H1 (cell line): ENCODE results near the gene PRPF31. TPM values are rescaled to one million over a fixed set of nuclear protein-coding genes. Genes with fewer than 3 reads are reported as not detected.

Experiments
- SP4 ChIP-seq: IDR thresholded peaks from 2 replicates; pipeline ENCODE4 v1.6.1; 2012; ENCODE audit warnings: low read length, inconsistent platforms
- polyA plus RNA-seq, 7 experiments: library from polyadenylated mRNA; depleted of rRNA in 3 of 7; stranded (reverse) in 5 of 7; unstranded in 2 of 7; fragments of >200 nt in 5 of 7; fragments of 200-250 nt in 2 of 7; gene quantifications; 1 replicate in 5 of 7; 2 replicates in 1 of 7; 4 replicates in 1 of 7; pipeline versions ENCODE4 v1.2.1 to v1.2.3, GENCODE V29; 2011 to 2013; ENCODE audit warnings: missing spikeins in 2 of 7, mixed read lengths in 2 of 7
- total RNA-seq: library from RNA; stranded (reverse); fragmentation: NEBNext Ultra II Directional; extraction: Animal tissue kit (Norgen Biotek cat#: 25700); gene quantifications from 2 replicates; pipeline ENCODE4 v1.2.1, GENCODE V29; 2021
- TF ChIP-seq, protein P1 (sequence below): IDR thresholded peaks from 2 replicates; pipeline ENCODE4 v1.6.1; 2012; ENCODE audit warnings: low read length, inconsistent platforms

The PRPF31 gene
- total and polyA plus RNA-seq, 2 of the 8 experiments (the other 6 are each of a cell fraction or from before 2014, with no cell fraction given) = 51.1 to 97.4 TPM

DNA sequence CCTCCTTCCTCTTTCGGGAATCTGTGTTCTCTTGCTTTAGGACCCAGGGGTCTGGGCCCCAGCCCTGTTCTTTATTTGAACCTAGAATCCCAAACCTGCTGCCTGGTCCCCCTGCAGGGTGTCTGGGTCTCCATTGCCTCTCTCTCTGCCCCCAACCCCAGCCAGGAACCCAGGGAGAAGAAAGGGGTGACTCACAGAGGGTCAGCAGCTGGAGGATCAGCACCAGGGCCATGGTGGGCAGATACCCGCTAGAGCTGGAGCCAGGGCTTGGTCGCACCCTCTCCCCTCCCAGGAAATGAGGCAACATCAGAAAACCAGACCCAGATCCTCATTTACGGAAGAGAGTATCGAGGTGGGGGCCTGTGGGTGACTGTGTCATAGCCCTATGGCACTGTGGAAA, 15.0 kb upstream of the PRPF31 start, which contains the start of gene OSCAR (continued):
- TF ChIP-seq, protein P1, sequence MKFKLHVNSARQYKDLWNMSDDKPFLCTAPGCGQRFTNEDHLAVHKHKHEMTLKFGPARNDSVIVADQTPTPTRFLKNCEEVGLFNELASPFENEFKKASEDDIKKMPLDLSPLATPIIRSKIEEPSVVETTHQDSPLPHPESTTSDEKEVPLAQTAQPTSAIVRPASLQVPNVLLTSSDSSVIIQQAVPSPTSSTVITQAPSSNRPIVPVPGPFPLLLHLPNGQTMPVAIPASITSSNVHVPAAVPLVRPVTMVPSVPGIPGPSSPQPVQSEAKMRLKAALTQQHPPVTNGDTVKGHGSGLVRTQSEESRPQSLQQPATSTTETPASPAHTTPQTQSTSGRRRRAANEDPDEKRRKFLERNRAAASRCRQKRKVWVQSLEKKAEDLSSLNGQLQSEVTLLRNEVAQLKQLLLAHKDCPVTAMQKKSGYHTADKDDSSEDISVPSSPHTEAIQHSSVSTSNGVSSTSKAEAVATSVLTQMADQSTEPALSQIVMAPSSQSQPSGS = no peak
- no peak for TF ChIP-seq SP4
